ENCODE measurements around the gene HDHD3. TPM values are rescaled to one million over a fixed set of nuclear protein-coding genes. Genes with fewer than 3 reads are reported as not detected.

The HDHD3 gene, protein sequence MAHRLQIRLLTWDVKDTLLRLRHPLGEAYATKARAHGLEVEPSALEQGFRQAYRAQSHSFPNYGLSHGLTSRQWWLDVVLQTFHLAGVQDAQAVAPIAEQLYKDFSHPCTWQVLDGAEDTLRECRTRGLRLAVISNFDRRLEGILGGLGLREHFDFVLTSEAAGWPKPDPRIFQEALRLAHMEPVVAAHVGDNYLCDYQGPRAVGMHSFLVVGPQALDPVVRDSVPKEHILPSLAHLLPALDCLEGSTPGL
- total RNA-seq: 8.3 and 8.9 TPM in 2 replicates

DNA sequence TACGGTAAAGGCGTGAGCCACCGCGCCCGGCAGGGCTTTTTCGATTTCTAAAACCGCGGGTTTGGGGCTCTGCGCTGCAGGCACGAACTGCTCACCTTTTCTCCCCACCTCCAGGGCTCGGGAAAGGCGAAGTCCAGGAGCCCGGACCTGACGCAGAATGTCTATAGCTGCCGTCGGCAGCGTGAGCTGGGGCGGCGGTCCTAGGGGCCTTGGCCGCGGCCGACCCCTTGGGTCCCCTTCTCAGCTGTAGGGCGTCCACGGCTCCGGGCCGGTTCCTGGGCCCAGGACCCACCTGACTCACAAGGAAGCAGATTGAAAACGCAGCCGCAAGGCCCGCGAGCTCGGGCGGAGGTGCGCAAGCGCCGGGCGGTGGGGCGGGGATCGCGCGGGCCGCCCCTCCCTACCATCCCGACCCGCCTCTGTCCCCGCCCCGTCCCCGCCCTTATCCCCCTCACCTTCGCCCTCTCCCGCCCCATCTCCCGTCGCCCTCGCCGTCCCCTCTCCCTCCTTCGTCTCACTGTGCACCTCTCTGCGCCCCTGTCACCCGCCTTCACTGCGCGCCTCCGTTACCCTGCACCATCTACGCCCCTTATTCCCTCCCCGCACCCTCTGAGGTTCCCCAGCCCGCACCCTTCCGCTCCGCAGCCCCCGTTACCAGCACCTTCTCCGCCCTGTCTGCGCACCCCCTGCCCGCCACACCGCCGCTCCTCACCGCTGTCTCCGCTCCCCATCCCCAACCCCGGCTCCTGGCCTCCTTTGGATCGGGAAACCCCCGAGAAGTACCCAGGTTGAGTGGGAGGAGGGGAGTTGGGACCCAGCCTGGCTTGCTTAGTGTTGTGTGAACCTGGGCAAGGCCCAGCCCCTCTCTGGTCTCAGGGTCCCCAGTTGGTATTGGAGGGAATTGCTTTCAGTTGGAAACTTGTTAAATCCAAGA is at the start of gene HDHD3:
Gene HDHD3 (minus strand): TSS at position 353 of the 934 bp plus-strand sequence. CDS start 2,632 bp downstream, outside the sequence.

DNA sequence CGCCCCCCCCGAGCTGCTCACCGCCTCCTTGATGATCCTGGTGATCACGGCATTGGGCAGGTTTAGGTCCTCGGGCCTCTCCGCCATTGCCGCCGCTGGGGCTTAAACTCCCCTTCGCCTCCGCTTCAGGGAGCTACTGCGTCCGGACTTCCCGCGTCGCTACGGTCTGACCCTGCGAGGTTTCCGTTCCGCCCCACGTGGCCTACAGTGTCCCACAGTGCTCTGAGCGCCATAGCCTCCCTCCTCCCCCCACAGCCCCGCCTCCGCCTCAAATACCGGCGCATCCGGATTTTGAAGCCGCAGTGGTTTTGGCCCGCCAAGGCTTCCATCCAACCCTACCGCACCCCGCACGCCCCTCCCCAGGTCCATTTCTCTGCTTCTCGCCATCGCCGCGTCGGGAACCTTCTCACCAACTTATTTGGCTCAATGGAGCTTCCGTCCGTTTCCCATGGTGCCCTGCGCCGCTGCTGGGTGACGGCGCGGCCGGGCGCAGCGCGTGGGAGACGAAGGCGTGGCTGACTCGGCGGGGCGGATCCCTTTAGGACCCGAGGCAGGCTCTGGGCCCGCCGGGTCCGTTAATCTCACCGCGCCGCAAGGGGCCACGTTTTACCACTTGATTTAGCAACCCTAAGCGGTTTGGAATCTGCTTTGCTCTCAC is 33.5 kb upstream of the HDHD3 start, which contains the start of the genes C9orf43 and POLE3:
Gene C9orf43 (plus strand): TSS at position 541 of the 658 bp plus-strand sequence. CDS start 2,747 bp downstream, outside the sequence.
Gene POLE3 (minus strand): TSS at position 469 of the 658 bp plus-strand sequence. CDS start 382 bp downstream, at position 87.

DNA sequence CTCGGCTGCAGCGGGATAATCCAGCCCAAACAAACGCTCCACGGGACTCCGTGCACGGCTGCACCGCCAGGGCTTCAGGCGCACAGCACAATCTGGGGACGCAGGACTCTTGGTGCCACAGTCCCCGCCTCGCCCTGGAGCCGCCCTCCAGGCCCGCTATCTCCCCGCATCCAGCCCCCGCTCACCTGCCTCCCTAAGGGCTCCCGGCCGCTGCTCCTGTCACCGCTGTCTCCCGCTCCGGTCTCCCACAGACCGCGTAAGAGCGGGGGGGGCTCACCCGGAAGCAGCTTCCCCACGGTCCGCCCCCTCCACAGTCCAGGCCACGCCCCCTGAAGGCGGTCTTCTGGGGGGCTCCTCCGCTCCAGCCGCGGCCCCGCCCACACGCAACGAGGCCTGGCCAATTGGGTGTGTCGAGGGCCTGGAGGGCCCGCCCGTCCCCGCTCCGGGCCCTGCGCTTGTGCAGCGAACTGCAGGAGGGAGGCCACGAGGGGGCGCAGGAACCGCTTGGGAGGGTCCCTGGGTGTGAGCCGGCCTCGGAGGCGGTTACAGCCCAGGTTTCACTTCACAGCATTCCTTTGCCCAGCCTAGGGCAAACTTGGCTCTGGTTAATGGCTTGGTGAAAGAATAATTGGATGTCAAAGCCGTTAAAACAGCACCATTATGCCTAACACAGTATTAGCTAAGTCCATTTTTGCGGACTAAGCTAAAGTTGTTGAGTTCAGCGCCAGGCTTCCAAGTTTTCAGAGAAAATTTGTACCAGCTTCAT is 24.4 kb upstream of the HDHD3 start, which contains the start of gene ALAD:
Gene ALAD (minus strand): TSS at position 258 of the 766 bp plus-strand sequence. CDS start 7,725 bp downstream, outside the sequence.

DNA sequence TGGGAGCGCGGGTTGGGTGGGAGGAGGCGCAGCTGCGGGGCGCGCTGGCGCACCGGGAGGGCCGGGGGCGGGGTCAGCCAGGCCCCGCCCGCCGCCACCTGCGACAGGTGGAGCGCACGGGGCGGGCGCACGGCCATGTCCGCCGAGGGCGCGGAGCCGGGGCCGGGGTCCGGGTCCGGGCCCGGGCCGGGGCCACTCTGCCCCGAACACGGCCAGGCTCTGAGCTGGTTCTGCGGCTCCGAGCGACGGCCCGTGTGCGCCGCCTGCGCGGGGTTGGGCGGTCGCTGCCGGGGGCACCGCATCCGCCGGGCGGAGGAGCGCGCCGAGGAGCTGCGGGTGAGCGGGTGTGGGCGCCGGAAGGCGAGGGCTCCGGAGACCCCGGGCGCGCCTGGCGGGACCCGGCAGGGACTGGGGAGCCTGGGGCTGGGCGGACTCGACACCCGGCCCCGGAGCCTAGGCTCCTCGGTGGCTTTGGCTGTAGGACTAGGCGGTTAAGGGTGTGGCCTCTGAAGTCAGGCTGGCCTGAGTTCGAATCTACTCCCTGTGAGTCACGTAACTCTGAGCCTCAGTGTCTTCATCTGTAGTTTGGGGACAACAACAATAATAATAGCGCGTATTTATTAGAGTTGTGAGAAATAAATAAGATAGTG is 27.2 kb downstream of the HDHD3 start, which contains the start of gene BSPRY:
Gene BSPRY (plus strand): TSS at position 97 of the 650 bp plus-strand sequence. CDS start 39 bp downstream, at position 136.

DNA sequence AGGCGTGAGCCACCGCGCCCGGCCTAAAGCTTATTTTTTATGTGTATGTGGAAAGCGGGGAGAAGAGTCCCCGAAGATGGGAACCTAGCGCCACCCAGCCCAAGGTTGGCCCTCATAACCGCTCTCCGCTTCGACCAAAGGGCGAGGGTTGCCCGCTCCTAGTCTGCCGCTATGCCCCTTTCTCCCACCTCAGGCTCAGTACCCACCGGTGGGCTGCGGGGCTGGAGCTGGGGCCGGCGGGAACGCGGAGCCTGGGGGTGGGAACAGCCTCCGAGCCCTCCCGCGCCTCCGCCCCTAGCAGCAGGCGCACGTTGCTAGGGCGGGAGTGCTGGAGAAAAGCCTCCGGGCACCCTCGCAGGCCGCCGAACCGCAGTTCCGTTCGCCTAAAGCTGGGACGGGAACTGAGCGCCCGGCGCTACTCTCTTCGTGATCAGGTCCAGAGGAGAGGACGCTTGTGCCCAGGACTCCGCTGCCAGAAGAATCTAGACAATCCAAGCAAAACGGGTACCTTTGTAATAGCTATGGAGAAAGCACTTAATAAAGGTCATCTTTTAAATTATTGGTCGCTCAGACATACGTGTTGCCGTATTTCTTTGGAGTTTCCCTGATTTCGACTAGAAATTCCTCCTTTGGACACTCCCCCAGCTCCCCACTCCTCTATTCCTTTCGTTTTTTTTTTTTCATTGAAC is 36.6 kb downstream of the HDHD3 start, which contains the start of gene WDR31:
Gene WDR31 (minus strand): TSS at position 265 of the 689 bp plus-strand sequence. CDS start 8,253 bp downstream, outside the sequence.

Other genes starting within 250 kb of the HDHD3 start
- gene SLC31A2, start 226.0 kb downstream of the HDHD3 start, total RNA-seq: 6.1 and 10.1 TPM in 2 replicates
- 18.1 and 24.6 TPM in 2 replicates for gene FKBP15, start 155.7 kb downstream of the HDHD3 start, total RNA-seq
- gene SLC31A1, start 155.4 kb downstream of the HDHD3 start, total RNA-seq: 36.5 and 53.2 TPM in 2 replicates
- 30.9 and 40.7 TPM in 2 replicates for gene CDC26, start 101.4 kb downstream of the HDHD3 start, total RNA-seq
- gene PRPF4, start 101.3 kb downstream of the HDHD3 start, total RNA-seq: 26.4 and 41.9 TPM in 2 replicates
- not detected in 2 replicates for gene RNF183, start 73.6 kb downstream of the HDHD3 start, total RNA-seq
- 1.2 and 2.1 TPM in 2 replicates for gene WDR31, start 36.7 kb downstream of the HDHD3 start, total RNA-seq
- not detected in 2 replicates for gene BSPRY, start 27.4 kb downstream of the HDHD3 start, total RNA-seq
- 23.6 and 27.6 TPM in 2 replicates for gene ALAD, start 24.3 kb upstream of the HDHD3 start, total RNA-seq
- 31.5 and 38.3 TPM in 2 replicates for gene POLE3, start 33.7 kb upstream of the HDHD3 start, total RNA-seq
- 0.30 and 0.69 TPM in 2 replicates for gene C9orf43, start 33.8 kb upstream of the HDHD3 start, total RNA-seq
- gene RGS3, start 86.7 kb upstream of the HDHD3 start, total RNA-seq: 39.2 and 53.7 TPM in 2 replicates

All from smooth muscle cell of the umbilical artery (primary cell).